ENCODE data around the gene RBM14.

RBM14 gene, protein sequence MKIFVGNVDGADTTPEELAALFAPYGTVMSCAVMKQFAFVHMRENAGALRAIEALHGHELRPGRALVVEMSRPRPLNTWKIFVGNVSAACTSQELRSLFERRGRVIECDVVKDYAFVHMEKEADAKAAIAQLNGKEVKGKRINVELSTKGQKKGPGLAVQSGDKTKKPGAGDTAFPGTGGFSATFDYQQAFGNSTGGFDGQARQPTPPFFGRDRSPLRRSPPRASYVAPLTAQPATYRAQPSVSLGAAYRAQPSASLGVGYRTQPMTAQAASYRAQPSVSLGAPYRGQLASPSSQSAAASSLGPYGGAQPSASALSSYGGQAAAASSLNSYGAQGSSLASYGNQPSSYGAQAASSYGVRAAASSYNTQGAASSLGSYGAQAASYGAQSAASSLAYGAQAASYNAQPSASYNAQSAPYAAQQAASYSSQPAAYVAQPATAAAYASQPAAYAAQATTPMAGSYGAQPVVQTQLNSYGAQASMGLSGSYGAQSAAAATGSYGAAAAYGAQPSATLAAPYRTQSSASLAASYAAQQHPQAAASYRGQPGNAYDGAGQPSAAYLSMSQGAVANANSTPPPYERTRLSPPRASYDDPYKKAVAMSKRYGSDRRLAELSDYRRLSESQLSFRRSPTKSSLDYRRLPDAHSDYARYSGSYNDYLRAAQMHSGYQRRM

GRCh38 chr11:66616379-66617154 lies at the start of gene RBM14:
Gene RBM14, plus strand, starts transcription at chr11:66616630. Its CDS starts 91 bp downstream, at chr11:66616721.
- H3K4me3 ChIP-seq (ENCODE audit: low read depth, low read length) = peak within 1 kb of the TSS; percentile 80
- DNase-seq (ENCODE audit: low read depth) = peak; percentile 99
- TF ChIP-seq CTCF (IDR thresholded peaks at IDR 0.05; ENCODE audit: insufficient read depth, low read depth, low read length, missing control alignments) = no peak

- TF ChIP-seq CTCF (IDR thresholded peaks at IDR 0.05; ENCODE audit: insufficient read depth, low read depth, low read length, missing control alignments) = no peak
- no peak for DNase-seq (ENCODE audit: low read depth)
- no peak overlapping the region for H3K4me3 ChIP-seq (ENCODE audit: low read depth, low read length)
Observed at GRCh38 chr11:66567787-66568123, 48.7 kb upstream of the RBM14 start.

- peak; percentile 55 for DNase-seq (ENCODE audit: low read depth)
- no peak within 1 kb of the TSS; the same call in 1 of the 2 replicates for H3K4me3 ChIP-seq (ENCODE audit: low read depth, low read length)
Observed at GRCh38 chr11:66568124-66568916, 48.1 kb upstream of the RBM14 start, which contains the start of gene CTSF. Gene CTSF, minus strand, starts transcription at chr11:66568606. Its CDS starts 120 bp downstream, at chr11:66568486.

DNA sequence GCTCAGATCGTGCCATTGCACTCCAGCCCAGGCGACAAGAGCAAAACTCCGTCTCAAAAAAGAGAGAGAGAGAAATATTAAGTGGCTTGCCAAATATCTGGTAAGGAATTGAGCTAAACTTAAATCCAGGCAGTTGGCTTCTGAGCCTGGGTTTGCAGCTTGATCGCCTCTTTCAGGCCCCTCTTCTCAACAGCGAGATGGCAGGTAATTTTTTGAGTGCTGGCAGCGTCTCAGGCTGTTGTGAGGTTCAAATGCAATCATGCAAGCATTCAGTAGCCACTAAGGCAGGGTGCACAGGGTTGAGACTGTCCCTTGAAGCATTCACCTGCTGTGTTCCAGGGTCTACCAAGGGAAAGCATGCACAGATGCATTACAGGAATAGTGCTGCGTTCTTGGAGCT lies 47.4 kb upstream of the RBM14 start:
- no peak overlapping the region for H3K4me3 ChIP-seq (ENCODE audit: low read depth, low read length)
- DNase-seq (ENCODE audit: low read depth) = no peak
- no peak for TF ChIP-seq CTCF (IDR thresholded peaks at IDR 0.05; ENCODE audit: insufficient read depth, low read depth, low read length, missing control alignments)

More at GRCh38 chr11:66568124-66568916, 48.1 kb upstream of the RBM14 start, which contains the start of gene CTSF:
- TF ChIP-seq CTCF (IDR thresholded peaks at IDR 0.05; ENCODE audit: insufficient read depth, low read depth, low read length, missing control alignments) = no peak

GRCh38 chr11:66570079-66570849 lies 46.2 kb upstream of the RBM14 start:
- no peak for TF ChIP-seq CTCF (IDR thresholded peaks at IDR 0.05; ENCODE audit: insufficient read depth, low read depth, low read length, missing control alignments)
- DNase-seq (ENCODE audit: low read depth) = no peak
- H3K4me3 ChIP-seq (ENCODE audit: low read depth, low read length) = no peak overlapping the region
